ENCODE measurements around the gene CDC40.

Gene CDC40

GRCh38 chr6:110180228-110181008 is at the start of gene CDC40:
Gene CDC40 (plus strand): TSS chr6:110180427. CDS start chr6:110180445, 18 bp downstream.
- peak; percentile 31 for DNase-seq (ENCODE audit: low read depth)

DNA sequence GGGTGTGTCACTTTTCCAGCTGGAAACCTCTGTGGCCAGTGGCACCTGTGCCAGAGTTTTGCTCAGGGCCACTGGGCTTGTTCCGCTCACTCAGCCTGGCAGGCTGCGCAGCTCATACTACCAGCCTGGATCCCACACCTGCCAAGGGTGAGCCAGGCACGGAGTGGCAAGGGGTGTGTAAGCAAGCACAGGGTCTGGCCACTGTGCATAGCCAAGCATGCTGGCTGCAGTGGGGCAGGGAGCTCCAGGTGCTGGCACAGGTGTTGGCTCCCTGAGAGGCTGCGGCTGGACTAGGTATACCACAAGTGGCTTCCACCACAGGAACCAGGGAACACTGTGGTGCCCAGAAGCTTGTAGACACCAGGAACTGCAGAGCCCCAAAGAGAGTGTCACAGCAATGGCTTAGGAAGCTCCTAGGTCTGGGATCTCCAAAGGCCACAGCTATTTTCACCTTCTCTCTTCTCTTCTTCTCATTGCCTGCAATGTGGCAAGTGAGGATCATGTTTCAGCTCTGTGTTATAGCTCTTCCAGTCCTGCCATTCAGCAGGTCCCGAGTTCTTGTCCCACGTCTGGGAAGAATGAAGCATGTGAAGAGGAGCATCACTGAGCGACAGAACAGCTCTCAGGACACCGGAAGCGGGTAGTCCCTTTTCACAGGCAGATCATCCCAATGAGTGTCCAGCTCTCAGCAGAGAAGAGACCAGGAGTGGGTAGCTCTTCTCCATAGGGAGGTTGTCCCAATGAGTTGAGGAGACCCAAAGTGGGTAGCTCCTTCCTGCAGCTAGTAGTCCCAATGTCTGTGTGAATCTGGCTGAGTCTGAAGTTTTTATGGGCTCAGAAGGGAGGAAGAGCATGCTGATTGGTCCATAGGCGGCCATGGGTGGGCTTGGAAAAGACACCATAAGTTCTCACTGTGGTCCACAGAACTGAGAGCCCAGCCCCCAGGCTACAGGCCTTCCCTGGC is 42.0 kb upstream of the CDC40 start:
- DNase-seq (ENCODE audit: low read depth): no peak

DNA sequence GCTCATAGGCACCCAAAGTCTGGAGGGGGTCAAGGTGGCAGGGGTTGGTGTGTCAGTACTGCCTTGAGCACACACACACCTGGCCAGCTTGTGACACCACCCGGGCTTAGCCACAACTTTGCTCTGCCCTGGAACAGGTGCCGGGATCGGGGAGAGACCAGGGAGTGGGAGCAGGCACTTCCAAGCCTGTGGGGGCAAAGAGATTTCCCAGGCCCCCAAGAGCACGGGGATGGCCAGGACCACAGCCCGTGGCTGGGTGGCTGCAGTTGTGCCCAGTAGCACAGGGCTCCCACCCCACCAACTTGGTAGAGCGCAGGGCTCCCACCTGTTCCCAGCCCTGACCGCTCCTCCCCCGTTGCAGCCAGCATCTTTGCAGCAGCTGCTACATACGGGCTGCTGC is 41.2 kb upstream of the CDC40 start:
- DNase-seq (ENCODE audit: low read depth): no peak

GRCh38 chr6:110140650-110141049 is 39.6 kb upstream of the CDC40 start:
- peak; percentile 69 for DNase-seq (ENCODE audit: low read depth)

- no peak for DNase-seq (ENCODE audit: low read depth)
Measured at GRCh38 chr6:110147870-110148269, 32.4 kb upstream of the CDC40 start.

- DNase-seq (ENCODE audit: low read depth): no peak
Measured at GRCh38 chr6:110158479-110158878, 21.7 kb upstream of the CDC40 start.

- DNase-seq (ENCODE audit: low read depth): no peak
Measured at GRCh38 chr6:110170081-110170480, 10.1 kb upstream of the CDC40 start.

DNA sequence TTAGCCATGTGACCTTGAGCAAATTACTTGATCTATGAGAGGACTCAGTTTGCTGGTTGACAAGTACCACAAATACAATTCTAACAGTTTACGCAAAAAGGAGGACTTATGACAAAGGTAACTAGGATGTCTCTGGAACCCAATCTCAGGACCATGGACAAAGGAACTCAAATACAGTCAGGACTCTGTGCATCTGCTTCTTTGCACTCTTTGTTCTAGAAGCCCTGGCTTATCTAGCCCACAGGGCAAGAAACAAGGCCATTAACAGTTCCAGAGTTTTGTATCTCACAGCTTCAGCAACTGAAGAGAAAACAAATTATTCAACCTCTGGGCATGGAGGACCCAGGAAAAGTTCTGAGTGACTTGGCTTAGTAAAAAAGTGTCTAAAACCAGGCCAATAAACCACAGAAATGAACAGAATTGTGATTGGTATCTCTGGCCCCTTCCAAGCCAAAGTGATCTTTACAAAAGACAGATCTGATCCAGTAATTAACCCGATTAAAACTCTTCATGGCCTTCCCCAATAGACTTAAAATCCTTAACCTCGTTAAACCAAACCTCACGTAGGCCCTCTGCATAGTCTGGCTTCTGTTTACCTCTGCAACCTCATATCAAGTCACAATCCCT is 6.6 kb upstream of the CDC40 start:
- DNase-seq (ENCODE audit: low read depth): no peak

DNA sequence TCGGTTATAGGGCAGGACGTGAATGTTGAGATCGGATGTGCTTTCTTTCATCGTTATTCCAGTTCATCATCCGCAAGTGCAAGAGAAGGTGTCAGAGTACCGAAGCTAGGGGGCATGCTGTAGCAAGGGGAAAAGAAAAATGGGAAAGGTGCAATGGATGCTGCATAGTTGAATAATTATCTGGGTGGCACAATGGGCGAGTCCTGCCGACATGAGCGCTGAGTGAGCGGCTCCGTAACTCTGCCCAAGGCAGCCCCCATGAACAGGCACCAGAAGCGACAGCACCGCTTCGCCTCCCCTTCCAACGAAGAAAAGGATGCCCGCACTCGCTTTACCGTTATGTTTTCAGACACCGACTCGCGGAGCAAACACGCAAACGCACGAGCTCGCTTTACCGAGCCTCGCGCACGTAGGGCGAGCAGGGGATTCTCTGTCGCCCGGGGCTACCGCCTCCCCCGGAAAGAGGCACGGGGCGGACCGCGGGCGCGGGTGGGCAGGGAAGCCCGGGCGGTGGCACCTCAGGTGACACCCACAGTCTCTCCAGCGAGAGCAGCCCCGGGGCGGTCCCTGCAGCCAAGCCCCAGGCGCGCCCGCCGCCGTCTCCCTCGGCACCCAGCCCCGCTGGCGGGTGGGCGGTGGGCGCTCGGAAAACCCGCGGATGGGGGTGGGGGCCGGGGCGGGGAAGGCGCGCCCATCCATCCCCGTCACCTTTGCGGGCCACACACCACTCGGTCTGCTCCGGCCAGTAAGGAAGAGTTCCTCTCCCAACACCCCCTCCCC is 1.4 kb upstream of the CDC40 start:
- DNase-seq (ENCODE audit: low read depth): peak; percentile 45

DNA sequence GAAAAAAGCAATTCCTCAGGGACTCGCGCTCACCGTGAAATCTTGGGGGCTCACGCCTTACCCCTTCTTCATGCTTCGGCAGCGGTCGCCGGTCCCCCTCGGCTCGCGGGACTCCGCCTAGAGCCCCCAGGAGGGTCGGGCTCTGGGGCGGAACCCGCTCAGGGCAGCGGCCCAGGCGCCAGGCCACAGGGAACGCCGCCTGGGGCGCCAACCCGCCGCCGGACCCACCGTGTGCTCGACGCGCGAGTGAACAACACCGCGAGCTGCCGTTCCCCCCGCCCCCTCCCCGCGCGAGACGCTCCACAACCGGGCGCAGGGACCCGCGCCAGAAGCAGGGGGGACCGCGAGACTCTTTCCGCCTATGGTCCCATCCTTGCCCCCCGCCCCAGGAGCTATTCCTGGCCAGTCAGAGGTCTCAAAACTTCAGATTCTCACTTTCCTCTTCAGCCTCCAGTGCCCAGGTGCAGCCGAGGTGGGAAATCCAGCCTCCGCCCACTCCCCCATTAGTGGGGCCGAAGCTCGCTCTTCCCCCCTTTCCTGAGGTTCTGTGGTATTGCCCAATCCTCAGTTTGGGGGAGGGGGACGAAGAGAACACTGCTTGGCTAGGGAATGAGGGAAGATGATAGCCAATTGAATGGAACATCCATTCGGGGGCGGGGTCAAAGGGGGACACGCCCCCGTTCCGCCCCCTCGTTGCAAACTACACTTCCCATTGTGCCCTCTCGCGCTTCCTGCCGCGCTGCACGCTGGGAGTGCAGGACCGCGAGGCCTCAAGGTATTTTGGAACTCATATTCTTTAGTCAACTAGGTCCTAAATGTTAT is 610 bp upstream of the CDC40 start, which contains the start of gene WASF1:
WASF1 (minus strand) TSS at position 265 of the 822 bp plus-strand sequence. CDS start 52,069 bp downstream, outside the sequence.
- DNase-seq (ENCODE audit: low read depth): peak; percentile 94

- DNase-seq (ENCODE audit: low read depth): no peak
Measured at GRCh38 chr6:110181131-110182030, 1.2 kb downstream of the CDC40 start.

- DNase-seq (ENCODE audit: low read depth): no peak
Measured at GRCh38 chr6:110183292-110183885, 3.2 kb downstream of the CDC40 start.

DNA sequence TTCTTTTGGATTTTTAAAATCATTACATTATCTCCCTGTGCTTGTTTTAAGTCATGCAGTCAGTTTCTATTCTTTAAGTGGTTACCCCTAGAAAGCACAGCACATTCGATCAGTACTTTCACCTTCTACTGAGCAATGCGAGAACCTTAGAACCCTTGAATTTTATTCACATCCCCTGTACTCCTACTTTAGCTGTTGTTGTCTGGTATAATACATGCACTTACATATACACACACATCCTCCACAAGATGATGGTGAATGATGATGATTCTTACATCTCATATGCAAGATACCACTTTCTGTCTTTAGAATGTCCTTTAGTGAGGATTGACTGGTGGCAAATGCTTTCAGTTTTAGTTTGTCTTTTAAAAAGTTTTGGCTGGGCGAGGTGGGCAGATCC is 5.7 kb downstream of the CDC40 start:
- DNase-seq (ENCODE audit: low read depth): no peak

DNA sequence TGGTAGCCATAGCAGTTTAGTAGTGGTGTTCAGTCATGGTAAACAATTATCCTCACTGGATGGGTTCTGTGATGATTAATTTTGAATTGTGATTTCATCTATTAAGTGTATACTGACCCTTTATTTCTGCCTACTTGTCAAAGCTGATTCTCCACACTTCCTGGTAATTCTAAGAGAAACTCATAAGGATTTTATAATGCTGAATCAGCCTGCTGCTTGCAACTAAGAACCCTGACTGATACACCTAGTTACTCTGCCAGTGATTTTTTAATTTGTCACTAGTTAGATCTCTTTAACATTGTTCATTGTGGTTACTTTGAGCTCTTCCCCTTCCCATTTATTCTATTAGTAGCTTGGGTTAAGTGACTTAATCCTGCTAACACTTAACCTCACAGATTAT is 8.6 kb downstream of the CDC40 start:
- no peak for DNase-seq (ENCODE audit: low read depth)

DNA sequence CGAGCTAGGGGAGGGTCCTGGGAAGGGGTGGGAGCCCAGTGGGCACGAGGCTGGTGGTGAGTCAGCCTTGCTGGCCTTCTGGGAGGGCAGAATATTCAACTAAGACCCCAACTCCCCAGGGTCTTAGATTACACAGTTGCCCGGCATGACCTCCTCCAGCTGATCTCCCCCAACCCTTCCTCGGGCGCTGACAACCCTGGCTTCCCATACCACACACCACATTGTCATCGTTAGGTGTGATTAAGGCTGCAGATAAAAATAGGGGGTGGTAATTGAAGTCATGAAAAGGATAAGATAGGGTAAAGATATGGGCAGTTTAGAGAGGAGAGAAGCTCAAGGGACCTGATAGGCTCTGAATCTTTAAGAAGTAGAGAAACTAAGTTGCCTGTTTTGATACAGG is 10.5 kb downstream of the CDC40 start:
- DNase-seq (ENCODE audit: low read depth): no peak

DNA sequence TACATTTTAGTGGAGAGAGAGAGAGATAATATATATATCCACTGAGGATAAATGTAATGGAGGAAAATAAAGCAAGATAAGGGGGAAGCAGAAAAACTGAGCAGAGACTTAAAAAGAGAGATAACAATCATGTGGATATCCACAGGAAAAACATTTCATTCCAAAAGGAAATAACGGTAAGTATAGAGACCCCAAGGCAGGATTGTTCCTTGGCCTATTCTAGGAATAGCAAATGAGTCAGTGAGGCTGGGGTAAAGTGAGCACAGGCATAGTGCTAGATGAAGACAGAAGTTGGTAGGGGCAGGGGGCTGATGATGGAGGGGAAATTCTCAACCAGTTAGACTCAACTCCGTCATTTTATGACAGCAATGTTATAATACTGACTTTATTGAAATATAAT is 11.2 kb downstream of the CDC40 start:
- DNase-seq (ENCODE audit: low read depth): no peak

DNA sequence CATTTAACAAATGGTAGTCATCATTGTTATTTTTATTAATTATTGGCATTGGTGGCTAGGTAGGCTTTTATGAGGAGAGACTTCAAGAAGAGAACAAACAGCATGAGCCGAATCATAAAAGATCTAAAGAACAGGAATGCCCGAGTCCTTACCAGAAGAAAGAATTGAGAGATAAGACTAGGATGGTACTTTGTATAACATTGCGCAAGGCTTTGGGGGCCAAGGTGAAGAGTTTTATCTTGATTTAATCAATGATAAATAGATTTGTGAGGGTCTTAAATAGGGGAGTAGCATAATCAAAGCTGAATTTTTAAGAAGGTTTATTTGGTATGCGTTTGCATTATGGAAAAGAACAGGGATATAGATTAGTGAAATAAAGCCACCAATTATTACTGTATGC is 15.4 kb downstream of the CDC40 start:
- no peak for DNase-seq (ENCODE audit: low read depth)

GRCh38 chr6:110196874-110197273 is 16.6 kb downstream of the CDC40 start:
- DNase-seq (ENCODE audit: low read depth): no peak

DNA sequence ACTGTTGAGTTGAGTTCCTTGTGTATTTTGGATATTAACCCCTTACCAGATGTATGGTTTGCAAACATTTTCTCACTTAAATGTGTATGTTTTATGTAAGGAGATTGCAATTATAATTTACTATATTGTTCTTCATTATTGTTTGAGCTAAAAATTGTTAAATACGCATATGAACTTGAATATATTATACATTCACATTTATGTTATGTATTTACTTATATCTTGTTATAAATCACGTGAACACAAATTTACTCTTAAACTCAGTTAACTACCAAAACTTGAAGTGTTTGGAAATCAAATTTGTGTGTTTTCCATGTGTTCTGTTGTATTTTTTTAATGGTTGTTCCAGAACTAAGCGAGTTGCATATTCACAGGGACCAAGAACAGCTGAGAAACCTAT is 18.3 kb downstream of the CDC40 start:
- no peak for DNase-seq (ENCODE audit: low read depth)
